Activated CD4-positive, alpha-beta T cell treated with anti-CD3 and anti-CD28 coated beads, Interleukin-2, Interleukin-6, amounts not matched to agents 100 ng/mL and 50 ng/mL, durations not matched to agents 16 hours and 8 hours (primary cell): Measurements from ENCODE around the gene FABP6.

Experiments used
- DNase-seq: peaks from one replicate; pipeline ENCODE4 v3.0.0-alpha.2; 2020

The FABP6 gene

DNA sequence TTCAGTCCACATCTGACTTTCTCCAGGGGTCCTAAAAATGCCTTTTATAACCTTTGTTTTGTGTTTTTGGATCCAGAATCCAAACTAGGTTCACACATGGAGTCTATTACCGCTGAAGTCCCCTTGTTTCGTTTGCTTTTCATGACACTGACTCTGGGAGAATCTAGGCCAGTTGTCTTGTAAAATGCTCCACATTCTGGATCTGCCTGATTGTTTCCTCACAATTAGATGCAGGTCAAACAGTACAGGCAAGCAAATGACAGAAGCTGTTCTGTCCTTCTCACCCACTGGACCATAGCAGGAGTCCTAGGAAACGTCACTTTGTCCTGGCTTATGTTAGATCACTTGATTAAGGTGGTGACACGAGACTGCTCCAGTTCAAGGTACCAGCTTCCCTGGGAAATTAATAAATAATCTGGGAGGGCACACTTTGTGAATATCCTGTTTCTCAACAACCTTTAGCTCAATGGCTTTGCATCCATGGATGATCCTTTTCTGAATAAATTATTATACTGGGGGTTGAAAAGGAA lies 34.1 kb downstream of the FABP6 start:
- no peak for DNase-seq

DNA sequence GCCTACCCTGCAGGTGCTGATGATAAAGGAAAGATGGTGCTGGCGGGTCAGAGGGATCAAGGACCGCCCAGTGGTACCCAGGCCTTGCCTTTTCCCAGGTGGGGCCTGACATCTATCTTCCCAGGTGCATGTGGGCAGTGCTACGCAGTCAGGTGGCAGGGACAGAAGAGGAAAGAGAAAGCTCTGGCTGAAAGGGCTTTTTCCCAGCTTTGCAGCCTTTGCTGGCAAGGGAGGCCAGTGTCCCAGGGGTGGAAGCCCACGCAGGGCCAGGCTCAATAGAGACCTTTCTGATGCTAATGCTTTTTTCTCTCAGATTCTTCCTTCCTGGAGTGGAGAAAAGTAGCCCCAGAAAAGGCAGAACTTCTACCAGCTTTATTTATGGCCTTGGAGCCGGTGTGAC lies 36.7 kb downstream of the FABP6 start:
- DNase-seq = no peak

DNA sequence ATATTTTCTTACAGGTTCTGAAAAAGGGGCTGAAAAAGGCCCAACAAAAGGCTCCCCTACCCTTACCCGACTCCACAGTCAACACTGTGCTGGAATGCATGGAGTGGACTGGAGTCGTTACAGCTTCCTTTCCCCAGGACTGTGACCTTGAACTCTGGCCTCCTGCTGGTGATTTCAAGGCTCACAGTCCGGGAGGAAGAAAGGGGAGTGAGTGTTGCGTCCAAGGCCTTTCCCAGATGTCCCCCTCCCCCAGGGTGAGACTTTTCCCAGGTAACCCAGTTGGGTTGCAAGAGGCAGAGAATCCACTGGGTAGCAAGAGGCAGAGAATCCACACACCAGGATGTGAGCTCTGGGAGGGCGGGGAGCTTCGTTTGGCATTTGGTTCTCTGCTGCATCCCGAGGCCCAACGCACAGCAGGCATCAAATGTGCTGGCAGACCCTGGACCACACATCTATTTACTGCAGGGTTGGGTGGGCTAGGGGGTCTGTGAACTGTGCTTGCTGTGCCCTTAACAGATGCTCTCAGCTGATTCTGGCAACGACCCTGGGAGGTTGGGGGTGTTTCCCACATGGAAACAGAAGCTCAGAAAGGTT lies 37.5 kb downstream of the FABP6 start:
- DNase-seq = no peak

DNA sequence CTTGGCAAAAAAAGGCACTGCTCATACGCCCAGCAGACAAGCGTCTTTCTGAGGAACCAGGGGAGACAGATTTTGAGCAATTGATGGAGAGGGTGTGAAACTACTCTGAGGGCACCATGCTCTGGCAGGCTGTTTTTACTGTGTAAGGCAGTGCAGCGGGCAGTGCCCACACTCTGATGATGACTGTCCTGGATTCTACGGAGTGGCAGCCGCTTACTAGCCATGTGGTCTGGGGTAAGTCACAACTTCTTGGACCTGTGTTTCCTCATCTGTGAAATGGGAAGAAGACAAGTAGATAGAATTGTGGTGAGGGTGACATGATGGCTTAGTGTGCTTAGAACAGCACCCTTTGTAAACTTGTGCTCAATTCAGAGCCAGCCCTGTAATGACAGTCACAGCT lies 38.8 kb downstream of the FABP6 start:
- no peak for DNase-seq

DNA sequence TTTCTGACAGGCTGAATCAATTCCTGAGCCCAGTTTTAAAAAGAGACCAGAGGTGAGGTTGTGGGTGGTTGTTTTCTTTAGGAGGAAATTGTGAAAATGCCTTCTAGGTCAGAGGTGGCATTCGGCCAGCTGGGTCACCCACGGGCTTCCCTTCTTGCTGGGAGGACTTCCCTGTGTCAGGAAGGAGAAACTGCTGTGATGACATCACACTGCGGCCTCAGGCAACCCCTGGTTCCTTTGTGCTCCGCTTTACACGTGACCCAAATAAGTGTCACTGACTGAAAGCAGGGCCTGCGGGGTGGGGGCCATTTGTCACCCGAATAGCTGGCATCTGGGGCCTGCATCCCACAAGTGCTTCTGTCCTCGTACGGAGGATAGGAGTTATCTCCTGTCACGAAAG lies 39.7 kb downstream of the FABP6 start:
- DNase-seq = no peak

DNA sequence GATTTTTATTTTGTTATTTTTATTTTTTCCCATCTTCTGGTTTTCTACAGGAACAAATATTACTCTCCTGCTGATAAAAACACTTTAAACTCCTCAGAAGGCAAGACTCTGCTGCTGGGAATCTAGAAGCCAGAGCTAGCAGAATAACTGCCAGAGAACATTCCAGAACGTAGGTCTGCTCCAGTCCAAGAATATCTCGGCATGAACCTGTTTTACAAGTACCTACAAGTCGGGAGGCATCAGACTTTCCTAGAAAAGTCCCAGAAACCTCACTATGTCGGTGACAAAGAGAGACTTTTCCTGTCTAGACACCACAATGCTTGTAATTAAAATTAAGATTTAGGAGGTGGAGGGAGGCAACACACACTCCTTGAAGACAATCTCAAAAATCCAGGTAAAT lies 41.4 kb downstream of the FABP6 start:
- no peak for DNase-seq

DNA sequence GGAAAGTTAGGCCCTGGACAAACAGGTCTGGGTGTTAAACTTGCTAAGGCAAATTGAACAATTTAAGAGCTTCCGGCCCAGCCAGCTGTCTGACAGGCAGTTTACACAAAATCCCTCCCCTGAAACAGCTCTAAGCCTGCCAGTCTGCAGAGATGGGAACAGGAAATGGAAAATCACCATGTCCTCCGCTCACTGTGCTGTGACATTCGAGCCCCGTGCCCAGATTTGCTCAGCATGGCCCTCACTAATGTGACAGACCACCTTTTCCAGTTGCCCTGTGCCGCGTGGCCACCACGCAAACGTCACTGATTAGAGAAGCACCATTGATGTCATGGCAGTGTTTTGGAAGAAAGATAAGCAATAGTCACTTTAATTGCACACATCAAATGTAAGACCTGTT lies 42.1 kb downstream of the FABP6 start:
- no peak for DNase-seq

DNA sequence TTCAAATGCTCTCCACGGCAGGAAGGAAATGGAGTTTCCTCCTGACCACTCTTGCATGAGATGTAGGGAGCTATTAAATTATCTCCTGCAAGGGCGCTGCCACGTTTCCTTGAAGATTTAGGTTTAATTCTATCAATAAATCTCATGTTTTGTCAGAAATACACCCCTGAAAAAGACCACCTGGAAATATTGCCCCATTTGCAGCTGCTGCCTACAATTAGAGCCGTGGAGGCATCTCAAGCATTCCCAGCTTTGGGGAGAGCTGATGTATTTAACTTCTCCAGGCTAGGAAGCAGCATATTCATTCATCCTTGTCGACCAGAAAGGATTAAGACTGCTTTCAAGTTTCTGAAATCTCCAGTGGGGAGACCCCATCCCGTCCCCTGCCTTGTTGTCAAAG lies 42.5 kb downstream of the FABP6 start:
- DNase-seq = no peak

DNA sequence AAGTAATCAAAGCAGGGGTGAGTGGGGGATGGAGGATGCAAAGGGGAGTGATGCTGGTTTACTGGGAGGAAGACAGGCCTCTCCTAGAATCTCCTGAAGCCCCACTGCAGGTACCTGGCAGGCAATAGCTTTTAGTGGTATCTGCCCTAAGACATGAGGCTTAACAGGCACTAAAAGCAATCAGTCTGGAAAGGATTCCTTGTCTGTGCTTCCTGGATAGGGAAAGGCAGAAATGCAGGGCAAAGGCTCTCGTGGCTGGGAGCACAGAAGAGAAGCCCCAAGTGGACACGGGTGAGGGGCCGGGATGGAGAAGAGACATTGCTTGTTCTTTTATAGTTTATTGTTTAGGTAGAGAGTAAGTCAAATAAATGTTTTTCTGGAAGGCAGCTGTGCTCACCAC lies 43.0 kb downstream of the FABP6 start:
- no peak for DNase-seq

DNA sequence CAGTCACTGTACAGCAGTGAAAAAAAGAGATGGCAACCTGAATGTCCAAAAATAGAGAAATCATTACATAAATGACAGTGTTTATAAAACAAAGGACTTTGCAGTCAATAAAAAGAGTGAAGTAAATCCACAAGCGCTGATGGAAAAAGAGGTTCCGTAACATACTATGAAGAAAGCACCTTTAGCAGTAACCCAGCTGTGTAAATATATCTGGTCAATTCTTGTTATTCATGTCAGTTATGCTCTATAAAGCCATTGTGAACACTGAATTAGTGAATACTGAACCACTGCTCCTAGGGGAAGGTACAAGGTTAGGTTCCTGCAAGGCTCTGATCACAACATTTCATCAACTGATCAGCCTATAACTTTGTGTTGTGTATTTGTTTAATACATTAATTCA lies 43.6 kb downstream of the FABP6 start:
- no peak for DNase-seq

DNA sequence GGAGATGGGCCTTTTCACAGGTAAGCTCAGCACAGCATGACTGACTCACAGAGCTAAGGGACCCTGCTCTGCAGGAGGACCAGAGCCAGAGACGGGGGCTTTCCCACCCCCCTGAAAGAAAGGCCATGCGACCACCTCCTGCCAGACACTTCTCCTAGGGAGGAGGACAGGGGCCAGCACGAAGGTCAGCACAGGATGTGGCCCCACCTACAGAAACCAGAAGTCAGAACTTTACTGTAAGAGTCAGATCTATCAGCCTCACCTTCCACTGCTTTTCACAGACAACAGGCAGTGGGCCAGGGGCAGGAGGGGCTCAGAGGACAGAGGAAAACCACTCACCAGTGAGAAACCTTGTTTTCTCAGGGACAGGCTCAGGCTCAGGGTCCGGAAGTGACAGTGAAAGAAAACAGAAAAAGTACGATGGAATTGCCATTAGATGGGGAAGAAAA lies 45.2 kb downstream of the FABP6 start:
- DNase-seq = no peak

DNA sequence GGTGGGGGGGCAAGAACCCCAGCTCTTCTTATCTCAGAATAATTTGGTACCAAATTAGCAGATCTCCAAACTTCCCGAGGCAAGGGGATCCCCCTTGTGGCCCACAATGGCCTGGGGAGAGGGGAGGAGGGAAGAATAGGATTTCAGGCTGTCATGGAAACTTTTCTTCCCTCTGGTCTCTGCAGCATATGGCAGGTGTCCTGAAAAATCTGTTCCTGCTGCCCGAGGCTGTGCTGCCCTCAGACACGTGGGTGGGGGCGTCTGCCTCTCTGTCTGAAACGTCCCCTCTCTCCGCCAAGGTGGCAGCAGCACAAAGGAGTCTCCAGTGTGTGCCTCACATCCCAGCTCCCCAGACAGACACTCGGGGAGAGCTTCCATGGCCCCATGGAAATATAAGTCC lies 49.0 kb downstream of the FABP6 start:
- no peak for DNase-seq

DNA sequence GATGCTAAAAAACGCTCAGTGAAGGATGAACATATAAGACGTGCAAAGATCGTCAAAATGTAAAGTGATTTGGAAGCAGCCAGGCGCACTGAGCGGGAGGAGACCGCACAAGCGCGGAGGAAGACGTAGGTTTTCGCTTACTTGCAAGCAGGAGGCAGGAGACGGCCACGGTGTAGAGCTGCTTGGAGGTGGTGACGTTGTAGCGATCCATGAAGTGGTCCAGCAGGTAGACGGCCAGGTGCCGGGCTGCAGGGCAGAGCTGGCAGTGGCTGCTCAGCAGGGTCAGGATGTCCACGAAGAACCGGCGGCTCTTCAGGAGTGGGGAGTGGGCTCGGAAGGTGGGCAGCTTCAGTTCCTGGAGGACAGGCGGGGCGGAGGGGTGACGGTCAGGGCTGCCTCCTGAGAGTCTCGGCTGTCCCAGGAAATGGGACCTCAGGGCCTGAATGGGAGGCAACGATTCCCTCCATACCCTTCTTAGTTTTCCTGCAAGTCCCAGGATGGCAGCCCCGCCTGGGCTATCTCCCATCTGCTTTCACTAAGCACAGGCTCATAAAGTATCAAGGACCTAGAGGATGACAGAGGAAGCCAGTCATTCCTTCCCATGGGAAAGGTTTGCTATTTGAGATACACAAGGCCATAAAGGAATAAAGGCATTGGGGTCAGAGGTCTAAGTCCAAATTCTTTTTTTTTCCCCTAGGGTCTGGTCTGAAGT lies 51.2 kb downstream of the FABP6 start:
- no peak for DNase-seq

DNA sequence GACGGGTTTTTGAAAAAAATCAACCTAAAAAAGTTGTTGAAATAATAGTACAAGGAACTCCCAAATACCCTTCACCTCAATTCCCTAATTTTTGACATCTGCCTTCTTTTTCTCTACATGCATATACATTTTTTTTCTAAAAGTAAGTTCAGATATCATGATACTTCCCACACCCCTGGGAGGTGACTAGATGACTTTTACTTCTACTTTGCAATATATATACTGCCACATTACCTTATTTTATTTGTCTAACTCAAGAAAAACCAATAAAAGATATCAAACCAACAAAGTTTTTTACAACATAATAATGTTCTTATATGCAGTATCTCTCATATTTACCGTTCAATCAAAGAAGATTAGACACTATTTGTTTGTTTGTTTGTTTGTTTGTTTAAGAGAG lies 52.0 kb downstream of the FABP6 start:
- no peak for DNase-seq

DNA sequence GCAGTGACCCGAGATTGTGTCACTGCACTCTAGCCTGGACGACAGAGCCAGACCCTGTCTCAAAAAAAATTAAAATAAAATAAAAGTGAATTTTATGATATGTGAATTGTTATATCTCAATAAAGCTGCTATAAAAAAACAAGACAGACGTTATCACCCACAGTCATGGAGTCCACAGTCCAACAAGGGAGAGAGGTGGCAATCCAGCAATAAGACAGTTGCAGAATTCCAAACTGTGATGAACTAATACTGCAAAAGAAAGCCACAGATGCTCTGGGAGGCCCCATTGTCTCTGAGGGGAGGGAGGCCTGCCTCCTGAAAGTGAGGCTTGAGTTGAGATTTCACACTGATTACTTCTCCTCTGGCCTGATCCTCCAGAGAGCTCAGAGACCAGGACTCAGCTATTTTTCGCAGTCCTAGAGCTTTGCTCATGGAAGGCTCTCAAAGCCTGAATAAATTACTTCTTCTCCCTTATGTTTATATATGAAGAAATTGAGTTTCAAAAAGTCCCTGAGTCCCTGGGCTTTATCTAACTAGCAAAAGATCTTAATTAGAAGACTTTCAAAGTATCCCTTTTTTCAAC lies 55.1 kb downstream of the FABP6 start:
- no peak for DNase-seq

DNA sequence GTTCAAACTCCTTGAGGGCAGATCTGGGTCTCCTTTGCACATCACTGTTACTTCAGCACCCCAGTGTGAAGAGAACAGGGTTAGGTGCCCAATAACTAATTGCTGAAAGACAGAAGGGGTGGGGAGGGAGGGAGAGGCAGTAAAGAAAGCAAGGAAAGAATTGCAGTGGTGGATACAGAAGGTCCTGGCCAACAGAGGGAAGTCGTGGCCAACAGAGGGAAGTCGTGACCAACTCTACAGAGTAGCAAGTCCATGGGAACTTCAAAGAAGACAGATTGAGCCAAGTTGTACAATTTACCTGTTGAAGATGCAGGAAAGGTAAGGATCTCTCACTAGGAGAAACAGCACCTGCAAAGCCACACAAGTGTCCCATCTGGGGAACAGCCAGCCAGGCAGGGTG lies 56.0 kb downstream of the FABP6 start:
- DNase-seq = no peak

DNA sequence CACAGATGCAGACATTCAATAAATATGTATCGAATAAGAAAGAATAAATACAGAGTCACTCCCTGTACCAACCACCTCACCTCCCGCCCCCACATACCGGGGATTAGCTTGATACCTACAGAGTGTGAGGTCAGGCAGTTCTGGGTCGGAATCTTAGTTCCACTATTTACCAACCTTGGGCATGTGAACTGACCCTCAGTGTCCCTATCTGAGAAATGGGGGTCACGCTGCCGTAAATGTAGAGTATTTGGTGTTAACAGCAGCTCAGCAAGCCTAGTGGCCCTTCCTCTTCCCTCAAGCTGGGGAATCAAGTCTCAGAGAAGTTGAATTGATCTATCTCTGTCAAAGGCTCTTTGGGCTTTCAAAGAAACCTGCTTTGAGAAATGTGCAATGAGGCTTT lies 57.6 kb downstream of the FABP6 start:
- no peak for DNase-seq

DNA sequence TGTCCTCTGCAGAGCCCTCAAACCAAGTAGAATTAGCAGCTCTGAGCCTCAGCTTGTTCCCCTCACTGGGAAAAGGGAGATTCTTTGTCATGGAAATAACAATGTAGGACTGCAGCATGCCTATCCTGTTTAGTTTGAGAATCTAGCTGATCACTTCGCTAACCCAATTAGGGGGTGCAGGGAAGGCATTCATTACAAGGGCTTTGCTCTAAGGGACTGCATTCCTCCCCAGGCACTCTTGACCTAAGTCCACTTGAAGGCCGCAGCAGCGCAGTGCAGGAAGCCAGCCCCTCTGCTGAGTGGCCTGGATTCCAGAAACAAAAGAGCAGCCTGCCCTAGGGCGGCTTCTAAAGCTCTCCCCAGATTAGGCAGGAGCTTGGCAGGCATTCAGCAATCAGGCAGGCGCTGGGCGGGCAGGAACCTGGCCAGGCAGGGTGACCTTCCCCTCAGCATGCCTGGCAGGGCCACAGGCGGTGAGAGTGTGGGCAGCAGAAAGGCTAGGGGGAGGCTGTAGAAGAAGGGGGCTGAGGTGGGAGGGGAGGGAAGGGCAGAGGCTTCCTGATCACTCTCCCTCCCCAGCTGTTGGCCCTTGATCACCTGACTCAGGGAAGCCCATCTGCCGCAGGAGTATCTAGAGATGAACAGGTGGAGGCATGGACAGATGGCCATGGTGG lies 58.2 kb downstream of the FABP6 start:
- DNase-seq = no peak
